ENCODE measurements around the gene TBC1D22A. TPM values are rescaled to one million over a fixed set of nuclear protein-coding genes. Genes with fewer than 3 reads are reported as not detected.

The TBC1D22A gene
- polyA plus RNA-seq, 4 donors = 17.7 to 26.4 (median 21.0) TPM

- Histone ChIP-seq H3K4me1 (ENCODE audit: control insufficient read depth in 3 of 3, insufficient read depth in 2 of 3, low read depth in 1 of 3, low read length in 2 of 3) (peaks cover 0 to 2% (median 0%) of the 10 kb centered on the region in 3 donors), H3K4me3 (ENCODE audit: low read depth in 1 of 3, low read length in 3 of 3) (no peak overlapping the region), H3K27me3 (ENCODE audit: control insufficient read depth in 3 of 3, insufficient read depth in 3 of 3, low read length in 3 of 3) (no peaks in the 10 kb centered on the region), H3K27ac (ENCODE audit: low read depth in 1 of 3, low read length in 2 of 3) (no peak overlapping the region), H3K9me3 (ENCODE audit: control insufficient read depth in 2 of 2, insufficient read depth in 1 of 2, low read depth in 1 of 2, low read length in 1 of 2) (no peaks in the 10 kb centered on the region), H3K36me3 (ENCODE audit: control insufficient read depth in 3 of 3, insufficient read depth in 2 of 3, low read depth in 1 of 3, low read length in 3 of 3) (peaks cover 0 to 5% (median 0%) of the 10 kb centered on the region in 3 donors)
- no peak for DNase-seq
- 80 to 97% (median 95%) methylated on average over 4 of the region's 4 CpGs for WGBS, 3 donors
- FAIRE-seq = no peak
These were observed 204.0 kb downstream of the TBC1D22A start for GRCh38 chr22:46966495-46966845.

GRCh38 chr22:46966846-46967245 is 204.4 kb downstream of the TBC1D22A start:
- DNase-seq = no peak
- no peaks in the 10 kb centered on the region for H3K9me3 ChIP-seq (ENCODE audit: control insufficient read depth in 2 of 2, insufficient read depth in 1 of 2, low read depth in 1 of 2, low read length in 1 of 2)
- H3K27me3 ChIP-seq (ENCODE audit: control insufficient read depth in 3 of 3, insufficient read depth in 3 of 3, low read length in 3 of 3) = no peaks in the 10 kb centered on the region
- no peak overlapping the region for H3K27ac ChIP-seq (ENCODE audit: low read depth in 1 of 3, low read length in 2 of 3)
- peaks cover 0 to 6% (median 0%) of the 10 kb centered on the region in 3 donors for H3K4me1 ChIP-seq (ENCODE audit: control insufficient read depth in 3 of 3, insufficient read depth in 2 of 3, low read depth in 1 of 3, low read length in 2 of 3)
- H3K4me3 ChIP-seq (ENCODE audit: low read depth in 1 of 3, low read length in 3 of 3) = no peak overlapping the region
- peaks cover 0 to 5% (median 0%) of the 10 kb centered on the region in 3 donors for H3K36me3 ChIP-seq (ENCODE audit: control insufficient read depth in 3 of 3, insufficient read depth in 2 of 3, low read depth in 1 of 3, low read length in 3 of 3)
- no peak for FAIRE-seq
- WGBS, 3 donors = 93 to 96% (median 95%) methylated on average over 16 of the region's 16 CpGs

GRCh38 chr22:46967445-46968358 is 205.3 kb downstream of the TBC1D22A start:
- no peak for FAIRE-seq
- Histone ChIP-seq H3K27me3 (ENCODE audit: control insufficient read depth in 3 of 3, insufficient read depth in 3 of 3, low read length in 3 of 3) (no peaks in the 10 kb centered on the region), H3K4me1 (ENCODE audit: control insufficient read depth in 3 of 3, insufficient read depth in 2 of 3, low read depth in 1 of 3, low read length in 2 of 3) (peaks cover 0 to 7% (median 0%) of the 10 kb centered on the region in 3 donors), H3K27ac (ENCODE audit: low read depth in 1 of 3, low read length in 2 of 3) (no peak overlapping the region), H3K9me3 (ENCODE audit: control insufficient read depth in 2 of 2, insufficient read depth in 1 of 2, low read depth in 1 of 2, low read length in 1 of 2) (no peaks in the 10 kb centered on the region), H3K36me3 (ENCODE audit: control insufficient read depth in 3 of 3, insufficient read depth in 2 of 3, low read depth in 1 of 3, low read length in 3 of 3) (peaks cover 0 to 7% (median 0%) of the 10 kb centered on the region in 3 donors), H3K4me3 (ENCODE audit: low read depth in 1 of 3, low read length in 3 of 3) (no peak overlapping the region)
- no peak for DNase-seq
- WGBS, 3 donors = 95 to 97% (median 95%) methylated on average over 20 of the region's 20 CpGs

- Histone ChIP-seq H3K27ac (ENCODE audit: low read depth in 1 of 3, low read length in 2 of 3) (no peak overlapping the region), H3K27me3 (ENCODE audit: control insufficient read depth in 3 of 3, insufficient read depth in 3 of 3, low read length in 3 of 3) (no peaks in the 10 kb centered on the region), H3K4me3 (ENCODE audit: low read depth in 1 of 3, low read length in 3 of 3) (no peak overlapping the region), H3K9me3 (ENCODE audit: control insufficient read depth in 2 of 2, insufficient read depth in 1 of 2, low read depth in 1 of 2, low read length in 1 of 2) (no peaks in the 10 kb centered on the region), H3K36me3 (ENCODE audit: control insufficient read depth in 3 of 3, insufficient read depth in 2 of 3, low read depth in 1 of 3, low read length in 3 of 3) (peaks cover 0 to 11% (median 0%) of the 10 kb centered on the region in 3 donors), H3K4me1 (ENCODE audit: control insufficient read depth in 3 of 3, insufficient read depth in 2 of 3, low read depth in 1 of 3, low read length in 2 of 3) (peaks cover 0 to 7% (median 0%) of the 10 kb centered on the region in 3 donors)
- 97 to 98% (median 97%) methylated on average over 24 to 27 of the region's 27 CpGs for WGBS, 3 donors
- DNase-seq (no peak), FAIRE-seq (no peak)
These were observed 205.9 kb downstream of the TBC1D22A start for GRCh38 chr22:46968359-46968740.

GRCh38 chr22:46968848-46969247 is 206.4 kb downstream of the TBC1D22A start:
- no peaks in the 10 kb centered on the region for H3K9me3 ChIP-seq (ENCODE audit: control insufficient read depth in 2 of 2, insufficient read depth in 1 of 2, low read depth in 1 of 2, low read length in 1 of 2)
- H3K27me3 ChIP-seq (ENCODE audit: control insufficient read depth in 3 of 3, insufficient read depth in 3 of 3, low read length in 3 of 3) = no peaks in the 10 kb centered on the region
- H3K27ac ChIP-seq (ENCODE audit: low read depth in 1 of 3, low read length in 2 of 3) = no peak overlapping the region
- FAIRE-seq (no peak), DNase-seq (no peak)
- peaks cover 0 to 7% (median 0%) of the 10 kb centered on the region in 3 donors for H3K4me1 ChIP-seq (ENCODE audit: control insufficient read depth in 3 of 3, insufficient read depth in 2 of 3, low read depth in 1 of 3, low read length in 2 of 3)
- WGBS, 3 donors = 91 to 96% (median 94%) methylated on average over 6 of the region's 6 CpGs
- H3K36me3 ChIP-seq (ENCODE audit: control insufficient read depth in 3 of 3, insufficient read depth in 2 of 3, low read depth in 1 of 3, low read length in 3 of 3) = peaks cover 0 to 11% (median 0%) of the 10 kb centered on the region in 3 donors
- H3K4me3 ChIP-seq (ENCODE audit: low read depth in 1 of 3, low read length in 3 of 3) = no peak overlapping the region

- peaks cover 0 to 17% (median 2%) of the 10 kb centered on the region in 3 donors for H3K36me3 ChIP-seq (ENCODE audit: control insufficient read depth in 3 of 3, insufficient read depth in 2 of 3, low read depth in 1 of 3, low read length in 3 of 3)
- no peaks in the 10 kb centered on the region for H3K27me3 ChIP-seq (ENCODE audit: control insufficient read depth in 3 of 3, insufficient read depth in 3 of 3, low read length in 3 of 3)
- no peak overlapping the region for H3K27ac ChIP-seq (ENCODE audit: low read depth in 1 of 3, low read length in 2 of 3)
- no peak for DNase-seq
- WGBS, 3 donors = 79 to 91% (median 82%) methylated on average over 4 of the region's 4 CpGs
- H3K9me3 ChIP-seq (ENCODE audit: control insufficient read depth in 2 of 2, insufficient read depth in 1 of 2, low read depth in 1 of 2, low read length in 1 of 2) = no peaks in the 10 kb centered on the region
- no peak for FAIRE-seq
- peaks cover 0 to 7% (median 0%) of the 10 kb centered on the region in 3 donors for H3K4me1 ChIP-seq (ENCODE audit: control insufficient read depth in 3 of 3, insufficient read depth in 2 of 3, low read depth in 1 of 3, low read length in 2 of 3)
- H3K4me3 ChIP-seq (ENCODE audit: low read depth in 1 of 3, low read length in 3 of 3) = no peak overlapping the region
These were observed 207.0 kb downstream of the TBC1D22A start for GRCh38 chr22:46969491-46969890.

- FAIRE-seq (no peak), DNase-seq (no peak)
- Histone ChIP-seq H3K9me3 (ENCODE audit: control insufficient read depth in 2 of 2, insufficient read depth in 1 of 2, low read depth in 1 of 2, low read length in 1 of 2) (no peaks in the 10 kb centered on the region), H3K36me3 (ENCODE audit: control insufficient read depth in 3 of 3, insufficient read depth in 2 of 3, low read depth in 1 of 3, low read length in 3 of 3) (peaks cover 0 to 21% (median 4%) of the 10 kb centered on the region in 3 donors), H3K27ac (ENCODE audit: low read depth in 1 of 3, low read length in 2 of 3) (no peak overlapping the region), H3K4me1 (ENCODE audit: control insufficient read depth in 3 of 3, insufficient read depth in 2 of 3, low read depth in 1 of 3, low read length in 2 of 3) (peaks cover 0 to 7% (median 0%) of the 10 kb centered on the region in 3 donors), H3K27me3 (ENCODE audit: control insufficient read depth in 3 of 3, insufficient read depth in 3 of 3, low read length in 3 of 3) (no peaks in the 10 kb centered on the region), H3K4me3 (ENCODE audit: low read depth in 1 of 3, low read length in 3 of 3) (no peak overlapping the region)
- WGBS, 3 donors = 71 to 79% (median 79%) methylated on average over 6 of the region's 6 CpGs
These were observed 207.5 kb downstream of the TBC1D22A start for GRCh38 chr22:46969961-46970360.

GRCh38 chr22:46970411-46971098 is 208.1 kb downstream of the TBC1D22A start:
- H3K36me3 ChIP-seq (ENCODE audit: control insufficient read depth in 3 of 3, insufficient read depth in 2 of 3, low read depth in 1 of 3, low read length in 3 of 3) = peaks cover 0 to 27% (median 6%) of the 10 kb centered on the region in 3 donors
- WGBS, 3 donors = 85 to 91% (median 88%) methylated on average over 13 of the region's 13 CpGs
- FAIRE-seq = no peak
- peak in 1 of 2 donors; percentile 8 for DNase-seq
- no peak overlapping the region for H3K27ac ChIP-seq (ENCODE audit: low read depth in 1 of 3, low read length in 2 of 3)
- no peaks in the 10 kb centered on the region for H3K27me3 ChIP-seq (ENCODE audit: control insufficient read depth in 3 of 3, insufficient read depth in 3 of 3, low read length in 3 of 3)
- peaks cover 0 to 7% (median 0%) of the 10 kb centered on the region in 3 donors for H3K4me1 ChIP-seq (ENCODE audit: control insufficient read depth in 3 of 3, insufficient read depth in 2 of 3, low read depth in 1 of 3, low read length in 2 of 3)
- no peak overlapping the region for H3K4me3 ChIP-seq (ENCODE audit: low read depth in 1 of 3, low read length in 3 of 3)
- H3K9me3 ChIP-seq (ENCODE audit: control insufficient read depth in 2 of 2, insufficient read depth in 1 of 2, low read depth in 1 of 2, low read length in 1 of 2) = no peaks in the 10 kb centered on the region
